Cardiac fibroblast (primary cell): ENCODE results near the gene C4orf36.

Experiments used
- DNase-seq, 2 donors: peaks; one replicate each; pipeline versions ENCODE4 v3.0.0 to v3.0.0-alpha.2; 2010; ENCODE audit warnings: low read depth in 2 of 2
- H3K4me3 ChIP-seq, 2 donors: replicated peaks in 1 of 2; 1 replicate in 1 of 2; 2 replicates in 1 of 2; pipeline ENCODE4 v1.5.1; 2011; ENCODE audit warnings: low read depth in 2 of 2, low read length in 2 of 2, mild to moderate bottlenecking in 2 of 2, moderate library complexity in 1 of 2
- TF ChIP-seq, protein P1 (sequence below): IDR thresholded peaks from one replicate; pipeline ENCODE4 v1.5.1; 2011; ENCODE audit warnings: low read depth, mild to moderate bottlenecking, low read length, inconsistent platforms

Gene C4orf36

DNA sequence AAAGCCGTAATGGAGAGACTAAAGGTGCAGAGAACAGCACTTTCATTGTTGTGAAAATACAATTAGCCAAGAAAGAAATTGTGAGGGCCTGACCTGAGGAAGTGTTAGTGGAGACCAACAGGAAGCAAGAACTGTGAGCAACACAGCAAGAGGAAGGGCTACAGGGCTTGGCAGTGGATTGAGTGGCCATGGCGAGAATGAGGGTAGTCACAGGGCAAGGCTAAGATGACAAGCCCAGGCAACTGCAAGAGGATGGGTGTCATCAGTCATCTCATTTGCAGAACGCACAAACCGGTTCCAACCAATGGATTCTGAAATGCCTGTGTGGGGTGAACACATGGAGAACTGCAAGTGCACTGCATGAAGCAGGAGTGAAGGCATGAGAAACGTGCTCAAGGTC lies 46.6 kb downstream of the C4orf36 start:
- no peak overlapping the region for H3K4me3 ChIP-seq
- TF ChIP-seq, protein P1, sequence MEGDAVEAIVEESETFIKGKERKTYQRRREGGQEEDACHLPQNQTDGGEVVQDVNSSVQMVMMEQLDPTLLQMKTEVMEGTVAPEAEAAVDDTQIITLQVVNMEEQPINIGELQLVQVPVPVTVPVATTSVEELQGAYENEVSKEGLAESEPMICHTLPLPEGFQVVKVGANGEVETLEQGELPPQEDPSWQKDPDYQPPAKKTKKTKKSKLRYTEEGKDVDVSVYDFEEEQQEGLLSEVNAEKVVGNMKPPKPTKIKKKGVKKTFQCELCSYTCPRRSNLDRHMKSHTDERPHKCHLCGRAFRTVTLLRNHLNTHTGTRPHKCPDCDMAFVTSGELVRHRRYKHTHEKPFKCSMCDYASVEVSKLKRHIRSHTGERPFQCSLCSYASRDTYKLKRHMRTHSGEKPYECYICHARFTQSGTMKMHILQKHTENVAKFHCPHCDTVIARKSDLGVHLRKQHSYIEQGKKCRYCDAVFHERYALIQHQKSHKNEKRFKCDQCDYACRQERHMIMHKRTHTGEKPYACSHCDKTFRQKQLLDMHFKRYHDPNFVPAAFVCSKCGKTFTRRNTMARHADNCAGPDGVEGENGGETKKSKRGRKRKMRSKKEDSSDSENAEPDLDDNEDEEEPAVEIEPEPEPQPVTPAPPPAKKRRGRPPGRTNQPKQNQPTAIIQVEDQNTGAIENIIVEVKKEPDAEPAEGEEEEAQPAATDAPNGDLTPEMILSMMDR = no peak
- DNase-seq = no peak

DNA sequence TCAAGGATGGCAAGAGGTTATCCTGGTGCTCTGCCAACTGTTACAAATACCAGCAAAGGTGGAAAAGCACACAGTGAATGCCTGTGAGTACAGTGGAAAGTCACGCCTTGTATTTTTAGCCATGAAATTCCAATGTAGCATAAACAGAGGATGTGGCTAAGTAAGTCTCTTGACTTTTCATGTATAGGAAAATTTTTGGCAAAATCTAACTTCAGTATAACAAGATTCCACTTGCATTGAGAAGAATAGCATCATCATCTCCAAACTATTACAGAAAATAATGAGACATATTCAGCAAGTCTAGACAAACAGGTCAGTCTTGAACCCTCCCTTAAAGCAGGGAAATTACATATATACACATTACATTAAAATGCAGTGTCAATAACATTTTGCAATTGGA lies 50.9 kb downstream of the C4orf36 start:
- TF ChIP-seq, protein P1 = no peak
- no peak overlapping the region for H3K4me3 ChIP-seq
- DNase-seq = no peak

DNA sequence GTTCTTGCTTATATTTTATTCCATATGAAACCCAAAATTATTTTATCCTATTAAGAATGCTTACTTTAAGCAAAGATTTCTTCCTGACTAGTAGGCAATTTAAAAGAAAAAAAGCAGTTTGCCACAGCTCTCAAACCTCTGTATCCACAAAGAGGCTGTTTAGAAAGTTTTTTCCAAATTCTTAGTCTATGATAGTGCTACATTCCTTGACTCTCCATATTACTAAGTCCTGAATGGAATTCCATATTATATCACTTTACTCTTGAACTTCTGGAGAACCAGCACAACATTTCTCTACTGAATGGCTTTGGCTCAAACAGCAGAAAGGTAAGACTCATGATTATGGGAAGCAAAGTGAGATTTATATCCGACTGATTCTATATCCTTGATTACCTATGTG lies 51.4 kb downstream of the C4orf36 start:
- no peak overlapping the region for H3K4me3 ChIP-seq
- TF ChIP-seq, protein P1 = no peak
- no peak for DNase-seq

DNA sequence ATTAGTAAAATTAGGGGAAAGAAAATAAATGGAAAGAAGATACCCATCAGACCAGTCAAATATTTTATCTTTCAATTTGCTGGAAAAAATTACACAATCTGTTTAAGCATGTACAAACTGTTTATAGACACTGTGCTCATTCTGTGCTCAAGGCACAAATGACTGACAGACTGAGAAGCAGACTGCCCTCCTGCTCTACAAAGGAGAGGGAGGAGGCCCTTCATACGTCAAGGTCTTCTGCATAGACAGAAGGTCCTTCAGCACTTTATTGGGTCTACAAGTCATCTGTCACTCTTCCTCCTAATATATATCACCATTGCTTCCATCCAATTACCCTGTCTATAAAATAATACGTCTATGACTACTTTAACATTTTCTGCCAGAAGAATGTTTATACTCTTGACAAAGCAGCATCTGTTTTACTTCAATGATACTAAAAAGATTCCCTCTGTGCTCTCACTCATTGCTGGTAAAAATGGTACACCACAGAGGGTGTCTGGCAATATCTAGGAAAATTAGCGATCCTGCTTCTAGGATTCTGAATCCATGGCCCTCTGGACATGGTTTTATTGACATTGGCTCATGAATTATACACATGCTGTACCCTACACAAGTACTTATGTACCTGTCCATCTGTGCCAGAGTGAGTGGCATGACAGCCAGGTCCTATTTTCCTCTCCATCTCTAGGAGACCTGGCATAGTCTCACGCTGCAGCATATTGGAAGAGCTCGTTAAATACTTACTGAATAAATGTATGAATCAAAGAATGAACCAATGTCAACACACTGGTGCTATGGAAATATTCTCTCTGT lies 54.3 kb downstream of the C4orf36 start:
- H3K4me3 ChIP-seq = no peak overlapping the region
- TF ChIP-seq, protein P1 = no peak
- no peak for DNase-seq

DNA sequence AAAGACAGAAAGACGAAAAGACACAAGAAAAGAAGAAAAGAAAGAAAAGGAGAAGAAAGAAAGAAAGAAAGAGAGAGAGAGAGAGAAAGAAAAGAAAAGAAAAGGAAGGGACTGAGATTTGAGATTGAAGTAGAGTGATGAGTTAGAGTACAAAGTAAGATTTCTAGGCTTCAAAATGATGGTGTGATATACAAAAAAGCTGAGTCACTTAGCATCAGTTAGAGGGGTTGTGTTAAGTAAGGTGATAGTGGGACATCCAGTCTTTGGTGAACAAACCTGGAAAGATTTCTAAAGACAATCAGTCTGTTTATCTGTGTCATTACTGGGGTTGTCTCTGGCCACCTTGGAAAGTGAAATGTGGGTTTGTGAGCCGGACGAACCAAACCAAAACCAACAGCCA lies 56.5 kb downstream of the C4orf36 start:
- no peak for DNase-seq
- H3K4me3 ChIP-seq = no peak overlapping the region
- TF ChIP-seq, protein P1 = no peak

DNA sequence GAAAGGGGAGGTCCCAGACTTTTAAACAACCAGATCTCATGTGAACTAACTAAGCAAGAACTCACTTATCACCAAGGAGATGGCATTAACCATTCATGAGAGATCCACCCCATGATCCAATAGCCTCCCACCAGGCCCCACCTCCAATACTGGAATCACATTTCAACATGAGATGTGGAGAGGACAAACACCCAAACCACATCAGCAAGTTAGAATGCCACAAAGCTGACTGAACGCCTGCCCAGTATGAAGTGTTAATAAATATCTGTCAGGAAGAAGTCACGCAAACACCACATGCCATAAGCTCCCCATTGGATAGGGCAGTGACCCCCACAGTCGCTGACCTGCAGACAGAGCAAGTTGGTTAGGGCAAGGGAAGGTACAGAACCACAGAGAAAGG lies 57.3 kb downstream of the C4orf36 start:
- peak in 1 of 2 donors; percentile 16 for DNase-seq
- no peak overlapping the region for H3K4me3 ChIP-seq
- TF ChIP-seq, protein P1 = no peak

DNA sequence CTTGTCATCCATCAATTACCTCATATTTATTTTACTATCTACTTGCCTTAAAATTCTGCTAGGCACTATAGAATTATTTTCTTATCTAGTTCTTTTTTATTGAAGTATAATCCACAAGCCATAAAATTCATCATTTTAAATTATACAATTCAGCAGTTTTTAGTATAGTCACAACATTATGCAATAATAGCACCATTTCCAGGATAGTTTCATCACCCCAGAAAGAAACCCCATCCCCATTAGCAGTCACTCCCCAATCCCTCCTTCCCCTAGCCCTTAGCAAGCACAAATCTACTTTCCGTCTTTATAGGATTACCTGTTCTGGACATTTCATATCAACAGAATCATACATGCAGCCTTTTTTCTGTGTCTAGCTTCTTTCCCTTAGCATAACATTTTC lies 58.6 kb downstream of the C4orf36 start:
- no peak for DNase-seq
- H3K4me3 ChIP-seq = no peak overlapping the region
- TF ChIP-seq, protein P1 = no peak
